NCI-H1417 (cell line): ENCODE results near the gene CCDC61.

Experiments
- DNase-seq, 3 experiments: peaks; one replicate each; lab custom pipeline; 2025; lab: John Stamatoyannopoulos, UW

The CCDC61 gene

DNA sequence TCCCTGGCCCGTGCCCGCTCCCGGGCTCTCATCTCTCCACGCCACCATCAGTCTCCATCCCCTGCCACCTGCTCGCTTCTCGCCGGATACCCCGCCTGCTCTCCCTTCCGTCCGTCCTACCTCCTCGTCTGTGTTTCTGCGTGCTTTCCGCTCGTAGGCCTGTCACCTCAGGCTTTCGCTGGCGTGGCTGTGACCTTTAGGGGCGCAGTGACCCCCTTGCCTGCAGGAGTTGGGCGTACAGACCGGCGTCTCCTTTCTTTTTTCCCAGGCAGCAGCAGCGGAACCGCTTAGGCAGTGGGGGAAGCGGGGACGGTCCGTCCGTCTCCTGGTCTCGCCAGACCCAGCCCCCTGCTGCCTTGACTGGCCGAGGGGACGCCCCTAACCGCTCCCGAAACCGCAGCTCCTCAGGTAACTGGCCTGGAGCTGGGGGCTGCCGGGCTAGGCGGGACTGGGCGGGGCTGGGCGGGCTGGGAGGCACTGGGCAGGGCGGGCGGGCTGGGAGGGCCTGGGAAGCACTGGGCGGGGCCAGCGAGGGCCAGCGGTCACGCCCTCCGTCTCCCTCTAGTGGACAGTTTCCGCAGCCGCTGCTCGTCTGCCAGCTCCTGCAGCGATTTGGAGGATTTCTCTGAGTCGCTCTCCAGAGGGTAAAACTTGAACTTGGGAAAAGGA, 21.3 kb downstream of the CCDC61 start:
- peak; percentile 77 to 90 (median 78) for DNase-seq

DNA sequence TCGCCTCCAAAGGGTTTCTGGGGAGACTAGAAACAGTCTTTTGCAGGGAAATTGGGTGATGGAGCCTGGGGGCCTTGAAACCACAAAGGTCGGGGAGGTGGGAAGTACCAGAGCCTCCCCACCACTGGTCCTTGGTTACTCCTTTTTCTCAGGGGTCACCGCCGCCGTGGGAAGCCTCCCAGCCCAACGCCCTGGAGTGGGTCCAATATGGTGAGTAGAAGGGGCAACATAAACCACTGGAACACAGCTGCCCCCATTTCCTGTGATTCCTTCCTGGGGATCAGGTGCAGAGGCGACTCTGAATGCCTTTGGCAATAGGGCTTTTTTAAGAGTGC, 21.8 kb downstream of the CCDC61 start:
- DNase-seq = no peak

DNA sequence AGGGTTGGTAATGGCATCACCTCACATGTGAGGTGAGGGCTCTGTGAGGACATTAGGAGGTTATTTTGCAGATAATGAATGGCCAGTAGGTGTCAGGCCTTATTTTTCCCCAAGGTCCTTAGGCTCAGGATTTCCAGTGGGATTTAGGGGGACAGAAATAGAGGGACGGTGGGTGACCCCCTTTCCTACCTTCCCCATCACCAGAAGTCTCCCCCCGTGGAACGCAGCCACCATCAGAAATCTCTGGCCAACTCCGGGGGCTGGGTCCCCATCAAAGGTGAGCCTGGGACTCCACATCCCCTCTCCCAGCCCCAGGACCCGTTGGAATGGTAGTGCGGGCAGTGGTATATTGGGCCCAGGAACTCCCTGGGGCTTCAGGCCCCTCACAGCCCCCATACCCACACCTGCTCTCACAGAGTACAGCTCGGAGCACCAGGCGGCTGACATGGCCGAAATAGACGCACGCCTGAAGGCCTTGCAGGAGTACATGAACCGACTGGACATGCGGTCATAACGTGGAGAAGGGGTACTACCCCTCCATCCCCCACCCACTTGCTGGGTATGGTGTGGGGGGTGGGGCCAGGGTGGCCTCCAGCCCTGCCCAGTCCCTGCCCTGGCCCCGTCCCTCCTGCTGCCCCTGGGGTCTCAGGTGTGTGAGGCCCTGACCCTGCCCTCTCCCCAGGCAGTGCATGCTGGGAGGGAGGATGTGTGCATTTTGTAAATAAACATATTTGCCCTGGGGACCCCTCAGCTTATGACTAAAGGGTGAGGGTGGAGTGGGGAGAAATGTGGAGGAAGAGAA, 22.8 kb downstream of the CCDC61 start:
- DNase-seq = no peak

DNA sequence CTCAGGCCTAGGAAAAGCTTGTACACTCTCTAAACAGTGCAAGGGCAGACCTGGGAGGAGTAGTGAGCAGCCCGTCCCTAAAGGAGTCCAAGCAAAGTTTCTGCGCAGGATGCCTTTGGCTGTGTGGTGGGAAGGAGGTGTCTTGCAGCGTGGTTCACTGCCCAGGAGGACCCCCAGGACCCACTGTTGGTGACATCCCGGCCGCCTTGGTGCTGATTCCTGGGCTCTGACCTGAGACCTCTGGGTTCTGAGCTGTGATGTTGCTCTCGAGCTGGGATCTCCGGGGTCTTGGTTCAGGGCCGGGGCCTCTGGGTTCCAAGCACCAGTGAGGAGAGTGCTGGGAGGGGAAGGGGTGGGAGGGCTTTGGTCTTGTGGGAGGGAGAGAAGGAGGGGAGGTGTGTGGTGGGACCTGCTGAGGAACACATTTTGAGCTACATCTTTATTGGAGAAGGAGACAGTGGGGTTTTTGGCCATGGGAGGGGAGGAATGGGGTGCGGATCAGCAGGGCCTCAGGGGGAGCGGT, 23.5 kb downstream of the CCDC61 start:
- DNase-seq = no peak

DNA sequence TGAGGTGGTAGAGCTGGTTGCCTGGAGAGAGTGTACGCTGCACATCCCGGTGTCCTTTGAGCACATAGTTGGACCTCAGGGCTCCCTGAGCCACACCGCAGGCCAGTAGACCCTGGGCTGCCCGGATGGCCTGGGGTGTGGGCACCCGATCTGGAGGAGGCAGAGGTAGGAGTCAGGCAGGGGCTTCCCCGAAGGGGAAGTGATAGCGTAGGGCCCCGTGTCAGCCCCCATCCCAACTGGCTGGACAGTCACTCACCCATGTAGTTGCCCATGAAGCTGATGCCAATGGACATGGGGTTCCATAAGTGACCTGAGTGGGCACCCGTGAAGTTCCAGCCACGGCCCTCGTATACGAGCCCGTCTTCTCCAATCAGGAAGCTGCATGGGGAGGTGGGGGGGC, 24.0 kb downstream of the CCDC61 start:
- DNase-seq = no peak

DNA sequence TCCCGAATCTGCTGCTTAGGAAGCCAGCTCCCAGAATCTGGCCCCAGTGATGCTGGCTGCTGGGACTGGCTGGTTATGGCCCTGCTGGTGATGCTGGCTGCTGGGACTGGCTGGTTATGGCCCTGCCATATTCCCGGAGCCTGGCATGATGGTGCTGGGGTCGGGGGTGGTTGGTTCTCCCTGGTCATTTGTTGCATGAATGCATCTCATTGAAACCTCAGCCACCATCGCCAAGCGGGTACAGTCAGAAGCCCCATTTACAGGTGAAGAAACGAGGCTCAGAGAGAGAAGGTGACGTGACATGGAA, 25.5 kb downstream of the CCDC61 start:
- DNase-seq = no peak

DNA sequence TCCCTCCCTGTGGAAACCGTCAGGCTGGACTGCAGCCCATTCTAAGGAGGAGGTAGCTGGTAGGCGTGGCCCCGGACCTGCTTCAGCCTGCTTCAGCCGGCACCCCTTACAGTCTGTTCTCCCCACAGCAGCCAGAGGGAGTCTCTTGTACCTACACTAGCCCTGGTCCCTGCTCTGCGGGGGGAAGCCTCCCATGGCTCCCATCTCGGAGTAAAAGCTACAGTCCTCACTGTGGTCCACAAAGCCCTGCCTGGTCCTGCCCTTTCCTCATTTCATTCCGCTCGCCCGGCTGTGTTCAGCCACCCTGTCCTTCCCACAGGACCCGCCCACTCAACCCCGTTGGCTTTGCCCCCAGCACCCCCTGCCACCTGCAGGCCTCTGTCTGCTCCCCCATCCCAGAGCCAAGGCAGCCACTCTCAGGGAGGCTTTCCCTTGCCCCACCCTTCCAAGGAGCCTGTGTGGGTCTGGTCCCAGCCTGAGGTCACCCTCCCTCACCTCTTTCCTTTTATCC, 26.3 kb downstream of the CCDC61 start:
- no peak for DNase-seq

DNA sequence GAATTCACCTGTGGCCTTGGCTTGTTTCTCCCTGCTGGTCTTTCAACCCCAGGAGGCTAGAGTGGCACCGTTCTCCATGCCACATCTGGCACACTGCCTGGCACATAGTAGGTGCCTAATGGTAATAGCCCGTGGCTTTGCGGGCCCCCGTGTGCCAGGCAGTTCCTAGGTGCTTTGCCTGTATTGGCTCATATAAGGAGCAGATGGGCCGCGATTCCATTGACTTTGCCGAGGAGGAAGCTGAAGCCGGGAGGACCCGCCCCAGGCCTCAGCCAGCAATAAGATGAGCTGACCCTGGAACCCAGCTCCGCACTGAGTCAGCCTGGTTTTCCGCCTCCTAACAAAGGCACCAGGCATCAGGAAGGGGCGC, 26.8 kb downstream of the CCDC61 start:
- DNase-seq = no peak

DNA sequence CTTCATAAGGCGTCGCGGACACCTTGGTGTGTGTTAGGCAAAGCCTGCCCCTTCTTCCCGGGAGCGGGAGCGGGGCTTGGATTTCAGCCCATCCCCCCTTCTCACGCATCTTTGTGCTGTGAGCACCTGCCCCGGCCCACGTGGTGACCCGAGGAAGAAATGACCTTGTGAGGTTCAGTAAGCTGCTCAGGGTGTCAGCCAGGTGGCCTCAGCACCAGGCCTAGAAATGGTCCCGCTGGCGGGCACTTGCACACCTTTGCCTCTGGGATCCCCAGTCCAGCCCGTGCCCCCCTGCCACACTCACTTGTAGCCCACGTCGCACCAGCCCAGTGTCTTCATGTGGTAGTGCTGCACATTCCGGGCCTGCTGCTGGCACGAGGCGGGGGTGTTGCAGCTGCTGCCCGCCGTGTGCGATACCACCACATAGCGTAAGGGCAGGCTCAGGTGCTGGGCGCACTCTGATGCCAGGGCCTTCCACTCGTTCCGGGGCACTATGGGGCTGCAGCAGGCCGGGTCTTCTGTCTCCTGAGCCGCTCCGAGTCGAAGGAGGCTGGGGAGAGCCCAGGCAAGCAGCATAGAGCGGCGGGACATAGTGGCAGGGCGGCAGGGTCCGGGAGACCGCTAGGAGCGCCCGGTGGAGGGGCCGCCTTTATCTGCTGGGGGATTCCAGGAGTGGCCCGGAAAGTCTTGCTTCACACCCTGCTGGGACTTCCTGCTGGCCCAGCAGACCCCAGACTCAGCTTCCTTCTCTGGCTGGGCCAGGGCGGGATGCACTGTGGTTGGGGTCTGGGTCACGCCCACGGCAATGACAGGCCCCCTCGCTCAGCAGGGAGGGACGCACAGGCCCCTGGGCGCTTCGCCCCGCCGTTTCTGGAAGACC, 27.4 kb downstream of the CCDC61 start, which contains the start of gene PGLYRP1:
TSS of gene PGLYRP1 (minus strand) at position 623 of the 880 bp plus-strand sequence. CDS start at position 591, 32 bp downstream.
- DNase-seq = no peak

DNA sequence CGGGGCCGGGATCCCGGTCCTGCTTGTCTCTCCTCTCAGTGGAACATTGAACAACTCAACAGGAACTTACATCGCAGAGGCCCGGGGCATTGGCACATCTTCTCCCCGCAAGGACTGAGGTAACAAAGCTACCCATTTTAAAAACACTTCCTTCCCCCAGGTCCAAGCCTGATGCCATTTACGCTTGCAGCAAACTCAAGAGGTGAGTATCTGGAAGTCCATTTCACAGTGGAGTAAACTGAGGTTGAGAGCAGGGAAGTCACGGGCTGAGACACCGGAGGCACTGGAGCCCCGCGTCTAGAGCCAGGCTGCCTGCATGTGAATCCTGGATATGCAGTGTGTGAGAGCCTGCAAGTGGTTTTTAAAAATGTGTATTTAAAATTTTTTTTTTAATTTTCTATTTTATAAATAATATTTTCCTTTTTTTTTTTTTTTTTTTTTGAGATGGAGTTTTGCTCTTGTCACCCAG, 28.1 kb downstream of the CCDC61 start:
- no peak for DNase-seq

DNA sequence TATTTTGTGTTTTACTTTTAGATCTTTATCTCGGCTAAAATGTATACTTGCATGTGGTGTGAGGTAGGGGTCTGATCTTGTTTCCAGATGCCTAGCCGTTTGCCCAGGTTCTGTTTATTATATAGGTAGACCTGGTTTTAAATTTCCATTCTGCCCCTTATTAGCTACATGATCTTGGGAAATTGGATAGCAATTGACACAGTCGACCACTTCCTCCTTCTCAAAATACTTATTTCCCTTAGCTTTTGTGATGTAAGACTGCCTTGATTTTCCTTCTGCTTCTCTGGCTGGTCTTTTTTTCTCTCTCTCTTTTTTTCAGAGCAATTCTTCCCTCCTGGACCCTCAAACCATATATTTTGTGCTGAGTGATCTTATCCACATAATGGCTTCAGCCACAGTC, 30.6 kb downstream of the CCDC61 start:
- DNase-seq = no peak

DNA sequence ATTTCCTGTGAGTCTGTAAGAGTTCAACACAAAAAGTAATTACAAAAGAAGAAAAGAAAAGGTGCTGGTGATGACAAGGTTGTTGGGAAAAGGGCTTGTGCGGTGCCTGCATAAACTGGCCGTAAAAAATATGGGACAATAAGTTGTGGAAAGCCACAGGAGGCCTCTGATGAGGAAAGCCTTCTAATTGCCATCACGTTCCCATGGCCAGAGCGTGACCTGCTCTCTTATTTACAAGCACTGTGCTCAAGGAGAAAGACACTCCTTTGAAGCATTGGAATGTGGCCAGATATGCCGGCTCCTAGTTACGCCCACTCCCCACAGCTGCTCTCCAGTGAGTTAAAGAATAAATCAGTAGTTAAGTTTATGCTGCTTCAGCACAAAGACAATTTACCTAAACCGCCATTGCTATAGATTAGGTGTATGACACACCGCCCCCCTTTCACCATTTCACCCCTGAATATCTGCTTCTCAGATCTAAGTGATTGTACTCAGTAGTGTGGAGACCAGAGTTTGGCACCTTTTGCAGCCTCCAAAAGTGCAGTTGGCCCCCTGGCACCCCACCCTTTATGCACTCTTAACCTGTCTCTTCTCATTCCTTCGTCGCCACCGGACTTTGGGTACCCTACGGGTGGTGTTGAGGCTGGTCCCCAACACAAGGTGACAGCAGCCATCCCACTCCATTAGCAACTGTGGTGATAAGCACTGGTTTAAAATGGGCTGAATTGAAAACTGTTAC, 35.7 kb downstream of the CCDC61 start:
- DNase-seq = no peak

DNA sequence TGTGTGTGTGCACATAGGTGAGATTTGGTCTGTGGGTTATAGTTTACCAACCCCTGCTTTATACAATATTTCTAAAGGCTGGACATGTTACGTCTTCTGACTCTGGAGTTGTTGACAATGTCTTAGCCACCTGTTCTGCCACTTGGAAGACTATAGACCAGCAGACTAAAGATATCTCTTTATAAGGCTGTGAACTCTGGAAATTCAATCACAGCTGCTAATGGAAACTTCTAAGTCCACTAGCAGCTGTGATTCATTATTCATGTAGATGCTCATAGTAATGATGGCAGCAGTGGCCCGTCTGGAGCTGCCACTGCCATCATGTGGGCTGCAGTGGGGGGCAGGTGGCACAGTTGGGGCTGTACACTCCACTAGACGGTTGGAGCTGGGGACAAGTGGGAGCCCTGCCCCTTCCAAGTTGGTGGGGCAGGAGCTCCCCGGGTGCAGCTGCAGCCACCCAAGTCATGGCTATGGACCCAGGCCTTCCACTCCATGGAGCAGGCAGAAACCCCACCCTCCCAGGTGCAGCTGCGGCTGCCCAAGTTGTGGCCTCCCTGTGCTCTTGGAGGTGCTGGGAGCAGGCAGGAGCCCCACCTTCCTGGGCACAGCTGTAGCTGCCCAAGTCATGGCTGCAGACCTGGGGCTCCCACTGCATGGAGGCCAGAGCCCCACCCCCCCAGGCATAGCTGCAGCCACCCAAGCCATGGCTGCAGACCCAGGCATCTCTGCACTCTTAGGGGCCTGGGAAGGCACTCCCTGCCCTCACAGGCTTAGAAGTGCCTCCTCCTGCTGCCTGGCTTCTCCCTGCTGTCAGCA, 36.7 kb downstream of the CCDC61 start:
- DNase-seq = no peak

DNA sequence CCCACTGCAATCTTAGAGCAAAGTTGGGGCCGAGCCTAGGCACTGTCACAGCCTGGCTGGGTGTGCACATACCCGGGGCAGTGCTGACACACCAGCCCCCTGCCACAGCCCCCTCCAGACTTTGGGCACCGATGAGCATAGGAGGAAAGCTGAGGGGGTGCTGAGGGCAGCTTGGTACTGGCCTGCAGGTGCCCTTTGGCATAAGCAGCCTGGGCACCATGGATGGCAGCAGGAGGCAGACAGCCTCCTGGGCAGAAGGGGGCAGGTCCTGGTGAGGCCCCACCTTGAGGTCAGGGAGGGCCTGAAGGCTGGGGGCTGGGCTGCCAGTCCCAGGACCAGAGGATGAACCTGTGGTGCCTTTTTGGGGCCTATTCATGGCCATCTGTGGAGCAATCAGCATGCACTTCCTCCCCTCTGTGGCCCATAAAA, 37.3 kb downstream of the CCDC61 start:
- no peak for DNase-seq

DNA sequence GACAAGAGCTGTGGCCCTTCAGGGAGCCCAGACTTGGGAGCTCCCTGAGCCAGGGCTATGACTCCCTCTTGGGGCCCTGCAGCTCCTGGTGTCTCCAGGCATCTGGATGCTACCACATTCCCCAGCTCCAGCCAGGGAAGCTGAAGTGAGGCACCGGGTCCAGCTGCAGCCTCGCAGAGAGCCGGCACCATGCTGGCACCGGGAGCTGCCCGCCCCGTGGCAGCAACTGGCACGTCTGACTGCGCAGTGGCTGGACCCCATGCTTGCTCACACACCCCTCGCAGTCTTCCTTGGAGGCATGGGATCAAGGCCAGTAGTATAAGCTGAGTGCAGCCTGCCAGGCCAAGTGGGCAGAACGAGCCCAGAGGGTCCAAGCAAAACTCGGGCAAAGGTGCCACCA, 38.1 kb downstream of the CCDC61 start:
- no peak for DNase-seq

DNA sequence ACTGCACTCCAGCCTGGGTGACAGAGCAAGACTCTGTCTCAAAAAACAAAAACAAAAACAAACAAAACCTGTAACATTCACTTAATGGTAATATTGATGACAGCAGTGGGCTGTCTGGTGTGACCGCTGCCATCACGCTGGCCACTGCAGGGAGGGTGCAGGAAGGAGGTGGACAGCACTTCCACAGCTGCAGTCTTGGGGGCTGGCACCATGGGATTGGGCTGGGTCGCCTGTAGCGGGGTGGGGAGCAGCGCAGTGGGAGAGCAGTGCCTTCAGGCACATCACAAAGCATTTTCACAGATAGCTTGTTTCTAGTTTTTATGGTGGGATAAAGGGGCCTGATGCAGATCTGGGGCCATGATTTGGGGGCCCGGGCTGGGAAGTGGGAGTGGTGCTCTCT, 40.3 kb downstream of the CCDC61 start:
- DNase-seq = no peak

DNA sequence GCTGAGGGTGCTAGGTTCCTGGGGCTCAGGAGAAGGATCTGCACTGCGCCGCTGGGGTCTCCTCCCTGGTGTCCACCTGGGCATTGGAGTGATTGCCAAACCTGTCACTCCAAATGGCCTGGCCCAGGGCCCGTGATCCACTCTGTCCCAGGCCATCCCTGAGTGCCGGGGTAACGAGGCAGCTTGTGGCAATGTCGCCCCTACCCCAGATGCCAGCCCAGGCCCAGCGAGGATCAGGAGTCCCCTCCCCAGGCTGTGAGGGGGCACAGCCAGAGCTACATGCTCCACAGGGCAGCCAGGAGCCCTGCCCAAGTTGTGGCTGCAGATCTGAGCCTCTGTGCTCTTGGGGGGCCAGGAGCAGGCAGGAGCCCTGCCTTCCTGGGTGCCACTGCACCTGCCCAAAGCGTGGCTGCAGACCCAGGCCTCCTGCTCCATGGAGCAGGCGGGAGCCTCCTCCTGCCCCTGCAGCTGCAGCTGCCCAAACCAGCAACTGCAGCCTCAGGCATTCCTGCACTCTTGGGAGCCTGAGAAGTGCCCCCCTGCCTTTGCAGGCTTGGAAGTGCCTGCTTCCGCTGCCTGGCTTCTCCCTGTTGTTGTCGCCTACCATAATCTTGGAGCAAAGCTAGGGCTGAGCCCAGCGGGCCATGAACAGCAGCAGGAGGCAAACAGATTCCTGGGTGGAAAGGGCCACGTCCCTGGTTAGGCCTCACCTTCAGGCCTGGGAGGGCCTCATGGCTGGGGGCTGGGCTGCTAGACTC, 40.9 kb downstream of the CCDC61 start:
- no peak for DNase-seq

DNA sequence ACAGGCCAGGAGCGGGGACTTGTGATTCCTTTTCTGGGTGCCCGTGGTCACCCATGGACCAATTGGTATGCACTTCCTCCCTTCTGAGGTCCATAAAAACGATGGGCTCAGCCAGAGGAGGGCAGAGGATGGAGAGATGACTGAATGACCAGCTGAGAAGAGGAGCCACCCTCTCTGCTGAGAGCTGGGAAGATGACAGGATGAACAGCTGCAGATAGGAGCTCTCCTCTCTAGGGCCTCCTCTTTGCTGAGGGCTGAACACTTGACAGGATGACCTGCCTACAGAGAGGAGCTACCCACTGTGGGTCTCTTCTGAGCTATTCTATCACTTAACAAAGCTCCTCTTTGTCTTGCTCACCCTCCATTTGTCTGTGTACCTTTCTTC, 41.5 kb downstream of the CCDC61 start:
- DNase-seq = no peak

DNA sequence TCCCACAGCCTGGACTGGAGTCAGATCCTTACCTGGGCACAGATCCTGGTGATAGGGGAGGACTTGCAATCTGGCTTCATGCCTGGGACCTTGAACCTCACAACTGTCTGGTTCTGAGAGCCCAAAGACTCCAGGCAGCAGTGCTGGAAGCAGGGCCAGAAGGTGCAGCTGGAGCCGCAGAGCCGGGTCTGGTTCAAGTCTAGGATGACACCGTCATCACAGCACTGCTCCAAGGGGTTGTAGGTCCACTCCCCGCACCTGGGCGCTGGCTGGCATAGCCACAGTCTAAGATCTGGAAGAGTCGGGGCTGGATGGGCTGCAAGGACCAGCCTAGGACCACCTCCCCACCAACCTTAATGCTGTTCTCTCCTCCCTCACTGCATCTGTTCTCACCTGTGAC, 44.9 kb downstream of the CCDC61 start:
- DNase-seq = no peak

DNA sequence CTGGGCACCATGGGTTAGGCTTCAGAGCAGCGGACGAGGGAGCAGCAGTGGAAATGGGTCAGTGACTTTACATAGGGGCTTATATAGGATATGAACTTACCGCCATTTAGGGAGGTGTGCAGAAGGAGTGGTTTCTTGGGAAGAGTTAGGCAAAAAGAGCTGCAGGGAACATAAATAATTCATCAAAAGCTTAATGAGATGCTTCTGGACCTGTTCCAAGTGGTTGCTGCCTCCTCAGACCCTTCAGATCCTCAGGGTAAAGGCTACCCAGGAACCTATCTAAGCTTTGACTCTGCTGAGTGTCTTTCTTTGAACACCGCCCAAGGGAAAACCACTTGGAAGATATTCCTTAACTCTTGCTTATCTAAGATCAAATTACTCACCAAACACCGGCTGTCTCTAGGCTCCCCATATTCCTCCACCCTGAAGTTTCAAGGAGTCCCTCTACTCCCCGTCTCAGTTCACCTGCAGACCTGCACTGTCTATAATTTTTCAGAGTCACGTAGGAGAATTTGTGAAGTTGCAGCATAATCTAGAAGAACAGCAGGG, 45.8 kb downstream of the CCDC61 start, which contains the start of gene IGFL4:
TSS of gene IGFL4 (minus strand) at position 51 of the 549 bp plus-strand sequence. CDS start at position 11, 40 bp downstream.
- DNase-seq = peak in 2 of 3 experiments; percentile 43 to 98
